ENCODE results near the gene ARL4D. TPM values are rescaled to one million over a fixed set of nuclear protein-coding genes. Genes with fewer than 3 reads are reported as not detected.

The ARL4D gene
- total RNA-seq, 1 donor from 2014 or later: 17.2 TPM

- no peak for DNase-seq (ENCODE audit: extremely low spot score, unreplicated experiment)
- Mint-ChIP-seq H3K27me3 (ENCODE audit: unreplicated experiment) (no peaks in the 10 kb centered on the region), H3K4me1 (ENCODE audit: unreplicated experiment) (peaks cover 4% of the 10 kb centered on the region), H3K27ac (ENCODE audit: unreplicated experiment) (no peak overlapping the region), H3K36me3 (ENCODE audit: unreplicated experiment) (no peaks in the 10 kb centered on the region), H3K4me3 (ENCODE audit: unreplicated experiment) (no peak overlapping the region), H3K9me3 (ENCODE audit: unreplicated experiment) (no peaks in the 10 kb centered on the region)
- no peak for TF ChIP-seq CTCF (IDR thresholded peaks at IDR 0.05)
These were observed 16.0 kb upstream of the ARL4D start for GRCh38 chr17:43382776-43383175.

- H3K4me3 Mint-ChIP-seq (ENCODE audit: unreplicated experiment): no peak overlapping the region
- no peak for TF ChIP-seq CTCF (IDR thresholded peaks at IDR 0.05)
- H3K4me1 Mint-ChIP-seq (ENCODE audit: unreplicated experiment): peaks cover 4% of the 10 kb centered on the region
- no peak for DNase-seq (ENCODE audit: extremely low spot score, unreplicated experiment)
- no peaks in the 10 kb centered on the region for H3K36me3 Mint-ChIP-seq (ENCODE audit: unreplicated experiment)
- no peaks in the 10 kb centered on the region for H3K27me3 Mint-ChIP-seq (ENCODE audit: unreplicated experiment)
- H3K9me3 Mint-ChIP-seq (ENCODE audit: unreplicated experiment): no peaks in the 10 kb centered on the region
- no peak overlapping the region for H3K27ac Mint-ChIP-seq (ENCODE audit: unreplicated experiment)
These were observed 15.4 kb upstream of the ARL4D start for GRCh38 chr17:43383372-43383771.

- no peak overlapping the region for H3K4me3 Mint-ChIP-seq (ENCODE audit: unreplicated experiment)
- no peak for TF ChIP-seq CTCF (IDR thresholded peaks at IDR 0.05)
- DNase-seq (ENCODE audit: extremely low spot score, unreplicated experiment): no peak
- no peaks in the 10 kb centered on the region for H3K27me3 Mint-ChIP-seq (ENCODE audit: unreplicated experiment)
- H3K36me3 Mint-ChIP-seq (ENCODE audit: unreplicated experiment): no peaks in the 10 kb centered on the region
- peaks cover 4% of the 10 kb centered on the region for H3K4me1 Mint-ChIP-seq (ENCODE audit: unreplicated experiment)
- H3K9me3 Mint-ChIP-seq (ENCODE audit: unreplicated experiment): no peaks in the 10 kb centered on the region
- H3K27ac Mint-ChIP-seq (ENCODE audit: unreplicated experiment): no peak overlapping the region
These were observed 14.8 kb upstream of the ARL4D start for GRCh38 chr17:43383826-43384475.

GRCh38 chr17:43384476-43384862, 14.3 kb upstream of the ARL4D start:
- peaks cover 5% of the 10 kb centered on the region for H3K4me1 Mint-ChIP-seq (ENCODE audit: unreplicated experiment)
- no peaks in the 10 kb centered on the region for H3K36me3 Mint-ChIP-seq (ENCODE audit: unreplicated experiment)
- H3K27ac Mint-ChIP-seq (ENCODE audit: unreplicated experiment): no peak overlapping the region
- no peaks in the 10 kb centered on the region for H3K9me3 Mint-ChIP-seq (ENCODE audit: unreplicated experiment)
- no peaks in the 10 kb centered on the region for H3K27me3 Mint-ChIP-seq (ENCODE audit: unreplicated experiment)
- no peak for DNase-seq (ENCODE audit: extremely low spot score, unreplicated experiment)
- no peak for TF ChIP-seq CTCF (IDR thresholded peaks at IDR 0.05)
- H3K4me3 Mint-ChIP-seq (ENCODE audit: unreplicated experiment): no peak overlapping the region

GRCh38 chr17:43385046-43385831, 13.6 kb upstream of the ARL4D start:
- DNase-seq (ENCODE audit: extremely low spot score, unreplicated experiment): no peak
- no peaks in the 10 kb centered on the region for H3K9me3 Mint-ChIP-seq (ENCODE audit: unreplicated experiment)
- H3K27ac Mint-ChIP-seq (ENCODE audit: unreplicated experiment): no peak overlapping the region
- H3K4me1 Mint-ChIP-seq (ENCODE audit: unreplicated experiment): peaks cover 11% of the 10 kb centered on the region
- no peak overlapping the region for H3K4me3 Mint-ChIP-seq (ENCODE audit: unreplicated experiment)
- TF ChIP-seq CTCF (IDR thresholded peaks at IDR 0.05): no peak
- no peaks in the 10 kb centered on the region for H3K27me3 Mint-ChIP-seq (ENCODE audit: unreplicated experiment)
- H3K36me3 Mint-ChIP-seq (ENCODE audit: unreplicated experiment): no peaks in the 10 kb centered on the region
